Stimulated activated CD4-positive, alpha-beta T cell treated with anti-CD3 and anti-CD28 coated beads, Interleukin-1b, Interleukin-23, amount 100 ng/mL, for 24 hours (primary cell): ENCODE results near the gene PITPNM1.
A peak's percentile ranks its signal among the peaks of the same experiment; 100 is the strongest.
"Not testable (repeated sequence)": the region's sequence is repeated elsewhere in the genome, so short reads cannot be mapped to it uniquely, and the experiment has no call there.

Experiments
- DNase-seq, 4 experiments: peaks; one replicate each; pipeline ENCODE4 v3.0.0-alpha.2; 2020; ENCODE audit warnings: low read depth in 4 of 4, low spot score in 1 of 4

Gene PITPNM1

GRCh38 chr11:67523556-67524479 is 18.7 kb upstream of the PITPNM1 start:
- no peak for DNase-seq

- no peak for DNase-seq
Measured at GRCh38 chr11:67522844-67523555, 17.8 kb upstream of the PITPNM1 start, which contains the start of gene CABP2. Gene CABP2, minus strand, starts transcription at chr11:67523446. Its CDS starts 120 bp downstream, at chr11:67523326.

- DNase-seq = no peak
Measured at GRCh38 chr11:67522338-67522737, 17.2 kb upstream of the PITPNM1 start.

DNA sequence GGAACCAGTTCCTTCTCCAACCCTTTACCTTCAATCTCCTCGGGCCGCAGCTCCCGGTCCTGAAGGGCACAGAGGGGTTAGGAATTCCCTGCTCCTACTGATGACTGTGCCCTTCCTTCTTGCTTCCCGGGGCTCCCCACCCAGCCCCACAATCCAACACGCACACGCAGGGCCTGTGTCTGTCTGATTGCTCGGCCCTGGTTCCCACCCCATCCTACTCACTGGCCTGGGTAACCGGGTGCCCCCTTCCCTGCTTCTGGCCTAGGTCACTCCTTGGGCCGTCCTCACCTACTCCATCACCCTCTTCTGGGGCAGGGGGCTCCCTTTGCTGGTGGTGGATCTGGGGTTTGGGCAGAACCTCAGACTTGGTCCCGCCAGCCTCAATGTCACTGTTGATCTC is 16.8 kb upstream of the PITPNM1 start:
- DNase-seq = no peak

- no peak for DNase-seq
Measured at GRCh38 chr11:67520856-67521824, 16.0 kb upstream of the PITPNM1 start.

DNA sequence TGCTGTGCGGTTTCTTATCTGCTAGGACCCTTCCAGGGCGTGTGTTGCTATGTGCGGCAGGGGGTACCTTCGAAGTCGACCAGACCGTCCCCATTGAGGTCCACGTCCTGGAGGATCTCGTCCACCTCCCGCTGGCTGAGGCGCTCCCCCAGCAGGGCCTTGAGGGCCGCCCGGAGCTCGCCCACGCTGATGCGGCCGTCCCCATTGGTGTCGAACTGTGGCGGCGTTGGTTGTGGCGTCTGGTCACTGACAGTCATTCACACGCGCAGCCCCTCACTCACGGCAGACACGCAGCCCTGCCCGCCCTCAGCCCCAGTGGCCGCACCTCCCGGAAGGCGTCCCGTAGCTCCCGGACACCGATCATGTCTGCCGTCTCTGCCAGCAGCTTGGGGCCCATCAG is 14.6 kb upstream of the PITPNM1 start:
- DNase-seq = no peak

DNA sequence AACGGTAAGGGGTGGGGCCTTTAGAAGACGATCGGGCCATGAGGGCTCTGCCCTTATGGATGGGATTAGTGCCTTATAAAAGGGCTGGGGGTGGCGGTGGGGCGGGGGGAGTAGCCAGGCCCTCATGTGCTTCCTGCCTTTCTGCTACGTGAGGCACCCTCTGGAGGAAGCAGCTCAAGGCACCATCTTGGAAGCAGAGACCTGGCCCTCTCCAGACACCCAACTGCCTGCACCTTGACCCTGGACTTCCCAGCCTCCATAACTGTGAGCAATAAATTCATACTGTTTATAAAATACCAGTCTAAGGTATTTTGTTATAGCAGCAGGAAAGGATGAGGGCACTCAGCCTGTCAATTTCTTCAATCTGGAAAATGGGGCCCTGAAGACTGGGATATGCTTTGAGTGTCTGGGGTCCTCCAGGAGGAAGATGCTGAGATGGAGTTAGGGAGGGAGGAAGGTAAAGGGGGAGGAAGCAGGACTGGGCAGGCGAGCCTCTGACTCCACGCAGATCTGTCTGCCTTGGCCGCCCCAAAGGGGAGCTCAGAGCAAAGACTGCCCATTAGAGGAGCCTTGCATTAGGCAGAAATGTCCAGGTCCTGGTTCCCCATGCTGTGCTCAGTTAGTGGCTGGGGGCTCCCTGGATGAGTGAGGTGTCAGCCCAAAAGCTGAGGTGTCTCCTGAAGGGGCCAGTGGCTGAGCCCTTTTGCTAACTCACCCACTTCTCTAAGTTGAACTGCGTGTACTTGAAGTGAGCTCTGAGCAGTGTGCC is 12.8 kb upstream of the PITPNM1 start:
- DNase-seq = no peak

DNA sequence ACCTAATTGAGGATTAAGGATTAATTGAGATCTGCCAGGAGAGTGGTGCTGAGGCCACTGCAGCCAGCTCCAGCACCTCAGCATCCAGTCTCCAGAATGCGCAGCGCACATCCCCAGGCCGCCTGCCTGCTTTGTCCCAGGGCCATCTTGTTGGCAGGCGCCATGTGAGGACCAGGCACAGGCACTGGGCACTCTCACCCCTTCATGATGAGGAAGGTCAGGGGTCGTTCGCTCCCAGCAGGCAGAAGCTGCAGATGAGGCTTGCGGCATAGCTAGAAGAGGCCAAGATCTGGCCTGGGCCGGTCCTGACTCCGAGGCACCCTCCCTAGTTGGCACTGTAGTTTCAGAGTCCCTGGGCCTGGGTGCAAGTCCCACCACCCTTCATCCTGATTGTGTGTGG is 11.6 kb upstream of the PITPNM1 start:
- DNase-seq = no peak

- no peak for DNase-seq
Measured at GRCh38 chr11:67514116-67514515, 9.0 kb upstream of the PITPNM1 start.

- not testable (repeated sequence) for DNase-seq
Measured at GRCh38 chr11:67511558-67511957, 6.4 kb upstream of the PITPNM1 start.

- DNase-seq = no peak
Measured at GRCh38 chr11:67510023-67510345, 4.8 kb upstream of the PITPNM1 start.

DNA sequence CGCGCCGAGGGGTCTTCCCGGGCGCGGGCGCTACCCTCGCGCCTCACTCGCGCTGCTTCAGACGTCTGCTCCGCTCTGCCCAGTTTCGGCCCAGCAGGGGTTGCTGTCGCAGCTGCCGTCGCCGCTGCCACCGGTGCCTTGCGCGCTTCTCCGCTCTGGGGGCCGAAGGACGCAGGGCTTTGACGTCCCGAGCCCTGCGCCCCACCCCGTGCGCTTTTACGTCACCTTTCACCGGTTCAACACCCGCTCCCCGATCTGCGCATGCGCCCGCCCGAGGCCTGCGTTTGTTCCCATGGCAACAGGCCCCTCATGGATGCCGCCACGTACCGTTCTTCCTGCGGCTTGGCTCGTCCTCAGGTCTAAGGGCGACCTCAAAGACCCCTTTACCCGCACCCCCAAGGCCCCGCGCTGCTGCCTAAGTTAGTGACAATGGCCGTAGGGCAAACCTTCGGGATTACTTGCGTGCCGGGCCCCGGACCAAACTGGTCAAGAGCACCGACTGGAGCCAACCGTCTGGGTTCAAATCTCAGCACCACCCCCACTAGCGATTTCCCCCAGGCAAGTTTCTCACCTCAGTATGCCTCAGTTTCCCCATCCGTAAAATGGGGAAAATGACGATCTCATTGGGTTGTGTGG is 3.4 kb upstream of the PITPNM1 start:
- DNase-seq = peak; percentile 99 to 100 (median 99)

- peak; percentile 94 to 98 (median 96) for DNase-seq
Measured at GRCh38 chr11:67507864-67508485, 2.8 kb upstream of the PITPNM1 start, which contains the start of gene CDK2AP2. Gene CDK2AP2, minus strand, starts transcription at chr11:67508162. Its CDS starts 80 bp downstream, at chr11:67508082.

DNA sequence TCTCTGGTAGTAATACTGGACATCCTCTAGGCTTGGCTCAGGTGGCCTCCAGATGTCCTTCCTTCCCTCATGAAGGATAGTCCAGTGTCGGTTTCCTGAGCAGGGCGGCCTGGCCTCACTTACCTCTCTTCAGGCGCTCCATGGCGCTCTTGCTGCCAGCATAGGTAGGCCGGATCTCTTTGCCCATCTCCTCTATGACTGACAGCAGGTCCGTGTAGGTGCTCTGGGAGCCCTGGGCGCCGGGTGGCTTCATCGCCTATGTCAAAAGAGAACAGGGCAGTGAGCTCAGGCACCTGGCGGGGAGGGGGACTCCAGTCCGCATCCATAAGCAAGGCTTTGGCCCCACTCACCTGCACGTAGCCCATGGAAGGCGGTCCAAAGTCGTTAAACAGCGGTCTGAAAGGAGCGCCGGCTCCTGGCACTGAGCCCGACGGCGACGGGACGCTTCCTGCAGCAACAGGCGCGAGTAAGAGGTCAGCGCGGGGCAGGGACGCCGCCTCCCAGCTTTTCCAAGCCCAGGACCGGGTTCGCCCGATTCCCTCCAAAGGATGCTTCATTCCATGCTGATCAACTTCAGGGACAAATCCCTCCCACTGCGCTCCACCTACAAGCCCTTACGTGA is 2.2 kb upstream of the PITPNM1 start:
- no peak for DNase-seq

DNA sequence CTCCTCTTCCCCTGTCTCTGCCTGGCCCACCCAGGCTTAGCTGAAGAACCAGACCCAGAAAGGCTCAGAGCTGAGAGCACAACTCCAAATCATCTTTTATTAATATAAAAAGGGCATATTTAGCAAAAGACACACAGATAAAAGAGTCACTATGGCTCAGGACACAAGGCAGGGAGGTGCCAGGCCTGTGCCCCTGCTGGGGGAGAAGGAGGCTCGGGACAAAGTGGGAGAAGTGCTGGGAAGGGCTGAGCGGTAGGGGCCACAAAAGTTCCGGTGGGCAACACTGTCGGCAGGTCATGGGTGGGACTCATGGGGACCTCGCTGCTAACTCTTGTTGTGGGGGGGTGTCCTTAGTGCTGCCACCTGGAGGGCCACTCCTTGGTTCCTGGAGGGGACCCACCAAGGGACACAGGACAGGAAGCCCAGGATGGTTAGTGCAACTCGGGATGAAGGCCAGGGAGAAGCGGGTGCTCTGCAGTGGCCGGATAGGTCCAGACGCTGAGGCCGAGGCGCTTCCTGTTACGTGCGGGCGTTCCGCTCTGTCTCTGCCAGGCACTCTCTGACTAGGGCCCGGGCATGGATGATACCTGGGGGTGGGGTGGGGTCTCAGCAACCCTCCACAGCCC is 1.4 kb upstream of the PITPNM1 start:
- DNase-seq = no peak

- DNase-seq = peak; percentile 79 to 91 (median 86)
Measured at GRCh38 chr11:67505605-67506396, 638 bp upstream of the PITPNM1 start.
